HepG2 (cell line): Measurements from ENCODE around the gene TMEM135. TPM values are rescaled to one million over a fixed set of nuclear protein-coding genes. Genes with fewer than 3 reads are reported as not detected.

ENCODE experiments used
- CREM ChIP-seq, 2 experiments: sonication (generic) in 1 of 2; formaldehyde crosslinking in 1 of 2; IDR thresholded peaks; 2 replicates each; pipeline versions ENCODE4 v1.4.0 to v1.6.1; 2016 to 2020; ENCODE audit warnings: antibody characterized with exemption in 1 of 2, mild to moderate bottlenecking in 1 of 2, missing genetic modification reagents in 1 of 2
- CTCF ChIP-seq: sonication (generic); formaldehyde crosslinking; IDR thresholded peaks from 2 replicates; pipeline ENCODE4 v1.5.0; 2020; ENCODE audit warnings: mild to moderate bottlenecking, missing genetic modification reagents, moderate library complexity
- ELF1 ChIP-seq: sonication (generic); formaldehyde crosslinking; IDR thresholded peaks from 2 replicates; pipeline ENCODE4 v1.4.0; 2020; ENCODE audit warnings: missing genetic modification reagents
- FOXA3 ChIP-seq: IDR thresholded peaks from 2 replicates; pipeline ENCODE4 v1.6.1; 2016; ENCODE audit warnings: missing genetic modification reagents, missing compliant biosample characterization
- FOXK2 ChIP-seq: fragments of 450-650 bp; IDR thresholded peaks from 2 replicates; pipeline ENCODE4 v1.6.1; 2016
- HBP1 ChIP-seq: IDR thresholded peaks from 2 replicates; pipeline ENCODE4 v1.6.1; 2016; ENCODE audit warnings: low read depth, control low read depth
- HMGXB4 ChIP-seq, 2 experiments: sonication (generic) in 1 of 2; formaldehyde crosslinking in 1 of 2; IDR thresholded peaks; 2 replicates each; pipeline versions ENCODE4 v1.4.0 to v1.6.1; 2018 to 2020; ENCODE audit warnings: missing genetic modification reagents in 2 of 2, borderline replicate concordance in 1 of 2, low read depth in 1 of 2, mild to moderate bottlenecking in 1 of 2, missing biosample characterization in 1 of 2
- PATZ1 ChIP-seq: sonication (generic); formaldehyde crosslinking; IDR thresholded peaks from 2 replicates; pipeline ENCODE4 v1.4.0; 2020; ENCODE audit warnings: missing genetic modification reagents
- PPARG ChIP-seq: conservative IDR thresholded peaks from 2 replicates; pipeline ENCODE4 v1.6.1; 2016; ENCODE audit warnings: missing biosample characterization, missing genetic modification reagents
- RAD51 ChIP-seq: fragments of 450-650 bp; IDR thresholded peaks from 2 replicates; pipeline ENCODE4 v1.6.1; 2016; ENCODE audit warnings: borderline replicate concordance
- STAG1 ChIP-seq: sonication (generic); formaldehyde crosslinking; IDR thresholded peaks from 2 replicates; pipeline ENCODE4 v1.4.0; 2020; ENCODE audit warnings: missing genetic modification reagents
- TGIF2 ChIP-seq: IDR thresholded peaks from 2 replicates; pipeline ENCODE4 v1.6.1; 2016; ENCODE audit warnings: control low read depth, missing compliant biosample characterization
- TRAFD1 ChIP-seq: sonication (generic); formaldehyde crosslinking; IDR thresholded peaks from 2 replicates; pipeline ENCODE4 v1.5.1; 2020; ENCODE audit warnings: missing genetic modification reagents, mild to moderate bottlenecking, borderline replicate concordance
- XBP1 ChIP-seq: sonication (generic); formaldehyde crosslinking; IDR thresholded peaks from 2 replicates; pipeline ENCODE4 v1.5.0; 2020; ENCODE audit warnings: missing genetic modification reagents
- ZBED4 ChIP-seq: sonication (generic); formaldehyde crosslinking; IDR thresholded peaks from 2 replicates; pipeline ENCODE4 v1.4.0; 2020; ENCODE audit warnings: missing genetic modification reagents, borderline replicate concordance
- ZNF580 ChIP-seq: IDR thresholded peaks from 2 replicates; pipeline ENCODE4 v1.6.1; 2016; ENCODE audit warnings: low read depth, borderline replicate concordance
- ZNF644 ChIP-seq: IDR thresholded peaks from 2 replicates; pipeline ENCODE4 v1.6.1; 2016; ENCODE audit warnings: low read depth
- polyA plus RNA-seq, 8 experiments: library from polyadenylated mRNA; depleted of rRNA in 3 of 8; stranded (reverse) in 7 of 8; unstranded in 1 of 8; fragments of >200 nt; fragmentation: Illumina TruSeq in 4 of 8; extraction: Trizol in 4 of 8; gene quantifications; 2 replicates each; pipeline versions ENCODE4 v1.2.1 to v1.2.3, GENCODE V29; 2011 to 2016; ENCODE audit warnings: low read depth in 4 of 8, missing spikeins in 1 of 8, mixed read lengths in 1 of 8; ENCODE audit not compliant: insufficient read depth in 1 of 8
- total RNA-seq, 5 experiments: library from RNA; depleted of rRNA; stranded (reverse); fragments of >200 nt; fragmentation: Illumina TruSeq; extraction: Trizol; gene quantifications; 2 replicates each; pipeline ENCODE4 v1.2.3, GENCODE V29; 2016; ENCODE audit warnings: low read depth in 1 of 5

Gene TMEM135
- total and polyA plus RNA-seq, 2 of the 13 experiments (the other 11 are each of a cell fraction or from before 2014, with no cell fraction given) = 36.6 to 88.9 TPM

- TF ChIP-seq STAG1 (CRISPR knock-in tag) (peak; percentile 69), CREM (IDR thresholded peaks at IDR 0.05) (no peak), CREM (CRISPR knock-in tag; IDR thresholded peaks at IDR 0.05) (no peak), PATZ1 (CRISPR knock-in tag) (0 out of 2 replicates have a peak, but pooled peaks have one; percentile 22), HBP1 (CRISPR knock-in tag) (no peak), TRAFD1 (CRISPR knock-in tag) (no peak), RAD51 (no peak), ZBED4 (CRISPR knock-in tag) (no peak), CTCF (CRISPR knock-in tag) (peak; percentile 85), ZNF580 (CRISPR knock-in tag) (0 out of 2 replicates have a peak, but pooled peaks have one; percentile 28), TGIF2 (no peak), ELF1 (peak; percentile 72), PPARG (CRISPR knock-in tag) (no peak), XBP1 (CRISPR knock-in tag) (no peak), ZNF644 (CRISPR knock-in tag) (peak; percentile 64), FOXK2 (no peak), HMGXB4 (CRISPR knock-in tag; IDR thresholded peaks at IDR 0.05; ENCODE audit: borderline replicate concordance in 1 of 2, low read depth in 1 of 2) (0 out of 4 replicates have a peak, but pooled peaks of 1 of the 2 experiments have one; percentile 30), FOXA3 (CRISPR knock-in tag) (peak; percentile 50; the same call in 1 of the 2 replicates)
Measured at GRCh38 chr11:87097582-87097981, 59.8 kb downstream of the TMEM135 start (continued).
